SK-N-MC (cell line): ENCODE results near the gene SYN1.
"Not testable (repeated sequence)": the region's sequence is repeated elsewhere in the genome, so short reads cannot be mapped to it uniquely, and the experiment has no call there.

Experiments used
- DNase-seq: peaks from one replicate; pipeline ENCODE4 v3.0.0-alpha.2; 2011; ENCODE audit warnings: low read depth, low spot score
- H3K27ac ChIP-seq: fragments of 200-600 bp; sonication (generic); 2 replicates; pipeline ENCODE4 v1.5.1; 2016; ENCODE audit warnings: mixed run types
- H3K36me3 ChIP-seq: fragments of 200-600 bp; sonication (generic); 2 replicates; pipeline ENCODE4 v1.6.1; 2017; ENCODE audit warnings: antibody characterized with exemption, low read length, mixed read lengths; ENCODE audit not compliant: insufficient read depth
- H3K4me3 ChIP-seq: fragments of 200-600 bp; sonication (generic); 2 replicates; pipeline ENCODE4 v1.5.1; 2016
- H3K9ac ChIP-seq: fragments of 200-600 bp; sonication (generic); 2 replicates; pipeline ENCODE4 v1.8.0; 2017; ENCODE audit warnings: mixed run types, mixed read lengths; ENCODE audit not compliant: insufficient read length
- H3K9me3 ChIP-seq: fragments of 200-600 bp; sonication (generic); 2 replicates; pipeline ENCODE4 v1.6.1; 2017; ENCODE audit warnings: low read depth, mild to moderate bottlenecking, antibody characterized with exemption, low read length, moderate library complexity, mixed read lengths
- EZH2 ChIP-seq: fragments of 200-600 bp; sonication (generic); IDR thresholded peaks from one replicate; pipeline ENCODE4 v1.6.1; 2017; ENCODE audit warnings: antibody characterized with exemption
- FOXP2 ChIP-seq: optimal IDR thresholded peaks from 2 replicates; pipeline ENCODE3; 2011; ENCODE audit warnings: mild to moderate bottlenecking, moderate library complexity; ENCODE audit not compliant: insufficient read depth; ENCODE audit errors: extremely low read length, control extremely low read depth
- POLR2AphosphoS5 ChIP-seq: IDR thresholded peaks from 2 replicates; pipeline ENCODE4 v1.6.1; 2012; ENCODE audit warnings: mild to moderate bottlenecking, low read depth, low read length, borderline replicate concordance

SYN1 gene

GRCh38 chrX:47612418-47612817 lies 7.2 kb downstream of the SYN1 start:
- H3K9me3 ChIP-seq = no peaks in the 10 kb centered on the region
- H3K9ac ChIP-seq = no peak overlapping the region
- TF ChIP-seq POLR2AphosphoS5 = no peak
- TF ChIP-seq EZH2 = no peak
- TF ChIP-seq FOXP2 = no peak
- H3K27ac ChIP-seq = no peak overlapping the region
- no peak overlapping the region for H3K4me3 ChIP-seq
- DNase-seq = no peak
- H3K36me3 ChIP-seq = no peaks in the 10 kb centered on the region

- Histone ChIP-seq H3K36me3 (no peaks in the 10 kb centered on the region), H3K9ac (no peak overlapping the region), H3K4me3 (no peak overlapping the region), H3K9me3 (no peaks in the 10 kb centered on the region), H3K27ac (no peak overlapping the region)
- no peak for DNase-seq
- TF ChIP-seq POLR2AphosphoS5 = no peak
- no peak for TF ChIP-seq EZH2
- TF ChIP-seq FOXP2 = no peak
Observed at GRCh38 chrX:47611926-47612325, 7.7 kb downstream of the SYN1 start.

- Histone ChIP-seq H3K4me3 (no peak overlapping the region), H3K9ac (no peak overlapping the region), H3K36me3 (no peaks in the 10 kb centered on the region), H3K27ac (no peak overlapping the region), H3K9me3 (no peaks in the 10 kb centered on the region)
- no peak for TF ChIP-seq POLR2AphosphoS5
- no peak for TF ChIP-seq FOXP2
- no peak for TF ChIP-seq EZH2
- no peak for DNase-seq
Observed at GRCh38 chrX:47611489-47611888, 8.2 kb downstream of the SYN1 start.

GRCh38 chrX:47610511-47610910 lies 9.1 kb downstream of the SYN1 start:
- H3K4me3 ChIP-seq = no peak overlapping the region
- H3K9ac ChIP-seq = no peak overlapping the region
- DNase-seq = no peak
- TF ChIP-seq POLR2AphosphoS5 (no peak), EZH2 (no peak), FOXP2 (no peak)
- H3K27ac ChIP-seq = peak overlapping the region; percentile 98; the same call in 1 of the 2 replicates
- no peaks in the 10 kb centered on the region for H3K9me3 ChIP-seq
- no peaks in the 10 kb centered on the region for H3K36me3 ChIP-seq

- DNase-seq = peak; percentile 73
- Histone ChIP-seq H3K36me3 (no peaks in the 10 kb centered on the region), H3K4me3 (peak overlapping the region; percentile 58), H3K9me3 (no peaks in the 10 kb centered on the region), H3K27ac (peak overlapping the region; percentile 98), H3K9ac (peak overlapping the region; percentile 57)
- TF ChIP-seq EZH2 = no peak
- TF ChIP-seq POLR2AphosphoS5 = peak; percentile 31; the same call in 1 of the 2 replicates
Observed at GRCh38 chrX:47608130-47608810, 11.4 kb downstream of the SYN1 start.

GRCh38 chrX:47607091-47607490 lies 12.6 kb downstream of the SYN1 start:
- TF ChIP-seq EZH2 = no peak
- no peak for TF ChIP-seq POLR2AphosphoS5
- TF ChIP-seq FOXP2 = no peak
- DNase-seq = no peak
- Histone ChIP-seq H3K27ac (peak overlapping the region; percentile 98), H3K4me3 (no peak overlapping the region), H3K36me3 (no peaks in the 10 kb centered on the region; the same call in 1 of the 2 replicates), H3K9ac (peak overlapping the region; percentile 10), H3K9me3 (no peaks in the 10 kb centered on the region)

GRCh38 chrX:47605024-47605423 lies 14.6 kb downstream of the SYN1 start:
- H3K9ac ChIP-seq = peak overlapping the region; percentile 11
- no peak for DNase-seq
- H3K27ac ChIP-seq = 0 out of 2 replicates have a peak overlapping the region, but pooled peaks have one; percentile 55
- TF ChIP-seq FOXP2 = no peak
- TF ChIP-seq POLR2AphosphoS5 = no peak
- TF ChIP-seq EZH2 = no peak
- no peaks in the 10 kb centered on the region for H3K9me3 ChIP-seq
- H3K4me3 ChIP-seq = no peak overlapping the region
- peaks cover 7% of the 10 kb centered on the region; the same call in 1 of the 2 replicates for H3K36me3 ChIP-seq

- not testable (repeated sequence) for H3K27ac ChIP-seq, H3K9ac ChIP-seq, H3K4me3 ChIP-seq, H3K36me3 ChIP-seq, DNase-seq, H3K9me3 ChIP-seq
Observed at GRCh38 chrX:47603125-47603524, 16.5 kb downstream of the SYN1 start.

- DNase-seq = no peak
- Histone ChIP-seq H3K4me3 (no peak overlapping the region), H3K27ac (no peak overlapping the region), H3K9ac (no peak overlapping the region), H3K9me3 (no peaks in the 10 kb centered on the region), H3K36me3 (peaks cover 14% of the 10 kb centered on the region; the same call in 1 of the 2 replicates)
- TF ChIP-seq FOXP2 (no peak), POLR2AphosphoS5 (no peak), EZH2 (no peak)
Observed at GRCh38 chrX:47597222-47597621, 22.4 kb downstream of the SYN1 start.
